Measurements from ENCODE around the gene RBFA.

RBFA gene

DNA sequence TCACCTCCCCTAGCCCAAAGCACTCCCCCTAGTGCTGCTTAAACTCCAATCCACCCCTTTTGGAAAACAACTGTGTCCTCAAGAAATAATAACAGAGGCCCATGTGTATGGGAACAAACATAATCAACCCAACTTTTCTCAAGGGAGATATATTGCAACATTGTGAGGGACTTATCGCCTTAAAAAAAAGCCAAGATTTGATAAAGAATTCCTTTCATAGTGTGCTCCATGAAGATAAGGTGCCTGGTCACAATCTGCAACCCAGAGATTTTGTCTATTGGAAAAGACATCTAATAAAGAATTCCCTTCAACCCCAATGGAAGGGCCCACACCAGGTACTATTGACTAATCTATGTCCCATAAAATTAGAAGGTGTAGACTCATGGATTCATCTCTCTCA is 4.5 kb upstream of the RBFA start:
- no peak for DNase-seq (ENCODE audit: low spot score)

DNA sequence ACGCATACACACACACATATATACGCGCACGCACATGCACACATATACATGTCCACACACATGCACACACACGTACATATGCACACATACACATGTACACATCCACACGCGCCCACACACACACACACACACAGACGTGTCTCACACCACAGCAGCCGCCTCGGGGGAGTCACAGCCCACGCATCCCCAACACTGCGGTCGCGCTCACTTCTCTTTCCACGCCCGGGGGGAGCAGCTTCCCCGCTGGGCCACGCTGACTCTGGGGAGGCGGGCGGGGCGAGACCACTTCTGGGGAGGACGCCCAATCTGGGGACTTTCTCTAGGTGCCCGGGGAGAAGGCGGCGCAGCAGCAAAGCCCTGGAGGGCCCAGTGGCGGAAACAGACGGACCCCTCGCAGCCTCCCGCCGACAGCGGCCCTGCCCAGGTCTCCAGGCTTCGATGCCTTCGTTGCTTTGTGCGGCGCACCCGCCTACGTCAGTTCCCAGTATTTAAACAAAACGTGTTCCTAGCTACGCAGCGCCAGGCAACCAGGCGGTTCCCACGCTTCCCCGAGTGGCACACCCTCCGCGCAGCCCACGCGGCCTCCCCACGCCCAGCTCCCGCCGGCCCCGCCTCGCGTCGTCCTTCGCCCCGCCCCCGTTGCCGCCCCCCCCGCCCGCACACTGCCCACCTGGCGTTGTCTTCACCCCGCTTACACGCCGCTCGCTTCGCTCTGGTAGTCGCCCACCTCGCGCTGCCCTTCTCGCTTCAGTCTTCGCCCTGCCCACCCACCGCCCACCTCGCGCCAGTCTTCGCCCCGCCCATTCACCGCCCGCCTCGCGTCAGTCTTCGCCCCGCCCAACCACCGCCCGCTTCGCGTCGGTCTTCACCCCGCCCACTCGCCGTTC is 810 bp upstream of the RBFA start:
- DNase-seq (ENCODE audit: low spot score), result no peak

DNA sequence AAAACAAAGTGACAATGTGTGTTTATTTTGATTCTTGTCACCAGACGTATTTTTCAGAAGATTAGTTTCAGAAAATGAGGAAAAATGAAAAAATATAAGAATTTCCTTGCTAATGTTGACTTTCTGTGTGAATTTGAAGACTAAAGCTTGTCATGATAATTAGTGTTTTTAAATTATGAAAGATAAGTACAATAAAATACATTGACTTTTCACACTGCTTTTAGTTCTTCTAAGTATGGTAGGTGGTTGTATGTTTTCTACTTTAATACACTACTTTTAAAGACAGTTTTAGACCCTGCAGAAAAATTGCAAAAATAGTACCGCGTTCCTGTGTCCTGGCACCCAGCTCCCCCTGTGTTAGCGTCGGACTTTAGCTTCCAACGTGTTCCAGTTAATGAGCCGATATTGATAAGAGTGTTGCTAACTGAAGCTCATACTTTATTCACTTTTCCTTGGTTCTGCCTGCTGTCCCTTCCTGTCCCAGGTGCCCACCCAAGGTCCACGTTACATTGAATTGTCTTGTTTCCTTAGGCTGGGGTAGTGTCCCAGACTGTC is 695 bp downstream of the RBFA start:
- DNase-seq (ENCODE audit: low spot score), result no peak

DNA sequence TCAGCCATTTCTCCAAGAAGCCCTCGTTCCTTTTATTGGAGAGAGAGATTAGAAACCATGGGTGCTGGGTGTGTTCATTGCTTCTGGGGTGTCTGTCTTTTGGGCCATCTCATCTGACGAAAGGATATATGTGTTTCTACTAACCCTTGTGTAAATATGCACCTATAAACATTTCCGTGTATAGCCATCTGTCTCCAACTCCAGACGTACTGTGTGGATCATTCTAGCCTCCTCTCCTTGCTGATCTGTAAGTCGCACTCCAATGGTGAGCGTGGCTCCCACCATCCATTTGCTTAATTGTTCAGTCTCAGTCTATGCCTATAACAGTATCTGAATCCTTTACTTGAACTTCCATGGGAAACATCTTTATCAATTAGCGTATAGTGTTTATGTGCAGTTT is 1.8 kb downstream of the RBFA start:
- DNase-seq (ENCODE audit: low spot score), result no peak

DNA sequence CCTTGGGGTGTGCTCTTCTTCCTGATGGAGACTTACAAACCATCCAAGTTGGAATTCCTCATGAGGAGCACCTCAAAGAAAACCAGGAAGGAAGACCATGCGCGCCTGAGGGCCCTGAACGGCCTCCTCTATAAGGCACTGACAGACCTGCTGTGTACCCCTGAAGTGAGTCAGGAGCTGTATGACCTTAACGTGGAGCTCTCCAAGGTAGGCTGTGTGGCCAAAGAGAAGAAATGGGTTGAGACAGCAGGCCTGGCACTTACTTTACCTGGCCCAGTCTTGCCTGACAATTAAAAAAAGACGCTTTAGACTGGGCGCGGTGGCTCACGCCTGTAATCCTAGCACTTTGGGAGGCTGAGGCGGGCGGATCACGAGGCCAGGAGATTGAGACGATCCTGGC is 3.1 kb downstream of the RBFA start:
- no peak for DNase-seq (ENCODE audit: low spot score)

DNA sequence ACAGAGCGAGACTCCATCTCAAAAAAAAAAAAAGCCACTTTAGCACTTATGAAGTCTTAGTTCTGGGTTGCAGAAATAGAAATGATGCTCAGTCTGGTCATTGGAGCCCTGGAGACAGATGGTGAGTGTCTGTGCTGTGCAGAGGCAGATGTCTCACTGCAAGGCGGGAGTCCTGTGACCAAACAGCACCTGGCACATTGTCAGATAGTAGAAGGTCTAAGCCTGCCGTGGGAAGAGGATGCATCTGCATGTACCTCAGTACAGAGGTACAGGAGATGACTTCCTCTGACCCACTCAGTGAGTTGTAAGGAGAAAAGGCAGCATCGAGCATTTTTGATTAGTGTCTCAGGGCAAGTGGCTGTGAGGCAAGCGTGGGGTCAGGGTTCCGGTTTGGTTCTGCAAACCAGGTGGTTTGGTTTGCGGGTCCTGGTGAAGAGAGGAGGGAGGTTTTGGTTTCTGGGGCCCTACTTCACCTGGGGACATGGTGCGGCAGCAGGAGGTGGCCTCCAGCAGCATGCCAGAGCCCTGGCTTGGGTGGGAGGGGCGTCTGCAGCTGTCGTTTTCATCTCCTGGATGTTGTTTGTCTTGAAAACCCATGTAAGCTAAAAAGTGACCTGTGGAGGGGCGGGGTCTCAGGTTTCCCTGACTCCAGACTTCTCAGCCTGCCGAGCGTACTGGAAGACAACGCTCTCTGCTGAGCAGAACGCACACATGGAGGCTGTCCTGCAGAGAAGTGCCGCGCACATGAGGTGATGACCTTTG is 3.8 kb downstream of the RBFA start:
- DNase-seq (ENCODE audit: low spot score), result no peak

DNA sequence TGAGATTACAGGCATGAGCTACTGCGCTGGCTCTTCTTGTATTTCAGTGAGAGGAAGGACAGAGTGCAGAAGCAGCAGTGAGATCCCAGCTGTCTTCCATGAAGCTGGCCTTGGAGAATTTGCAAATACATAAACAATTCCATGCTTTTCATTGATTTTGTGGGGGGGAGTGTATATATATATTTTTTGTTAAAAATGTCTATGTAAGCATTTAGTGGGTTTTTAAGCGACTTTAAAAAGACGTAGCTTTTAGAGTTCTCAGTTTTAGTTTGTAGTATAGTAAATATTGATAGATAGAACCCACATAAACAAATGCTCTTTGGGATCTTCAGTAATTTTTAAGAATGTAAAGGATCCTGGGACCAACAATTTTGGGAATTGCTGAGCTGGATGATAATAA is 6.3 kb downstream of the RBFA start:
- DNase-seq (ENCODE audit: low spot score), result no peak

DNA sequence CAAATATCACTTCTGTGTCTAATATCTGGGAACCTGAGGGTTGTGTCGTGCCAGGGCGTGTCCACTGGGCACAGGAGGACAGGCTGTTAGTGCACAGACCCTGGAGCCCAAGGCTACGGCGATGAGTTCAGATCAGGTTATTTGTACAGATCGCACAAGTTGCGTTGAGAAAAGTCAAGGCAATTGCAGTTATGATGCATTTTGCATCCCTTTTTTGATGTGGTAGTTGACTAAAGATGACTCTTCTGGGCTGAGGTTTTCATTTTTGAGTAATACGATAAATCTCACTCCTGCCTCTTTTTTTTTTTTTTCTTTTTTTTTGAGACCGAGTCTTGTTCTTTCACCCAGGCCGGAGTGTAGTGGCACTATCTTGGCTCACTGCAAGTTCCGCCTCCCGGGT is 7.2 kb downstream of the RBFA start:
- DNase-seq (ENCODE audit: low spot score), result peak; percentile 22

DNA sequence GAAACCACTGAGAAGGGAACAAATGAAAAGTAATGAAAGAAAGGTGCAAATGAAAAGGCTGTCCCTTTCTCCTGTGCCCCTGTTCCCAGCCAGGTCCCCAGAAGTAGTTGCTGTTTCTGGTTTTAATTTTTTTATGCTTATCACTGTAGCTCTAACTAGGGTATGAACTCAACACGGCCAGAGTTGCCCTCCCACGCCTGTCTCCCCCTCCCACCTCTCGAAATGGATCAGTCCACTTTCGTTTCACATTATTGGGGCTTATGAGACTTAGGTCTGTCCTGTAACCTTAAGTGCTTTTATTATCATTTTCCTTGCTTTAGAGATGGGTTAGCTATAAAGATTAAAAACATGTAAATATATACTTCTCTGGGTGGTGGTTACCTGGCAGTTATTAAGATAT is 8.6 kb downstream of the RBFA start:
- DNase-seq (ENCODE audit: low spot score), result no peak

DNA sequence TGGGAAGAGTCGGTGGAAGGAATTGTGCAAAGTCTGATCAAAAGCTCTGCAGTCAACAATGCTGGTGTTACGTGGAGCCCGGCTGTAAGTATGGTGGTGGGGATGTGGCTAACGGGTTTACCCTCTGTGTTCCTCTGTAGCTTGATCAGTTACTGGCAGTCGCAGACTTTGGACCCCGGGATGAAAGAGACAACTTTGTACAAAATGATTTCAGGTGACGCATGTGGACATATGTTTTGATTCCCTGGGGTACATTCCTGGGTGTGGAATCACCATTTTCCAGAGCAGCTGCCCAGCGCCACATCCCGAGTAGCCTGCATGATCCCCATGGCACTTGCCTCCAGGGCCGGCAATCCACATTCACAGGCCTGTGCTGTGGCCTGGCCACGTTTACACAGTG is 9.8 kb downstream of the RBFA start:
- no peak for DNase-seq (ENCODE audit: low spot score)

DNA sequence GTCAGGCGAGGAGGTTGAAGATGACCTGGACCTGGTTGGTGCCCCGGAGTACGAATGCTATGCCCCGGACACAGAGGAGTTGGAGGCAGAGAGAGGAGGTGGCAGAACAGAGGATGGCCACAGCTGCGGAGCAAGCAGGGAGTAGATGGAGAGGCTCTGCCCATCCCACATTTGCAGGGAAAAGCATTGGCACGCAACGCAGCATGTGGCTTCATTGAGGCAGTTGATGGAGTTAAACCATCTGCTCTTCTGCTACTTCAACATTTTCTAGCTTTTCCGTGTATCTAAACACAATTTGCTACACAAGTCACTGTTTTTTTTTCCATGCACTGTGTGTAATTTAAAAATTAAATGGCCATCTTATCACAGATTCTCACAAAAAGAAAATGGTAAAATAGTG is 11.8 kb downstream of the RBFA start:
- no peak for DNase-seq (ENCODE audit: low spot score)

DNA sequence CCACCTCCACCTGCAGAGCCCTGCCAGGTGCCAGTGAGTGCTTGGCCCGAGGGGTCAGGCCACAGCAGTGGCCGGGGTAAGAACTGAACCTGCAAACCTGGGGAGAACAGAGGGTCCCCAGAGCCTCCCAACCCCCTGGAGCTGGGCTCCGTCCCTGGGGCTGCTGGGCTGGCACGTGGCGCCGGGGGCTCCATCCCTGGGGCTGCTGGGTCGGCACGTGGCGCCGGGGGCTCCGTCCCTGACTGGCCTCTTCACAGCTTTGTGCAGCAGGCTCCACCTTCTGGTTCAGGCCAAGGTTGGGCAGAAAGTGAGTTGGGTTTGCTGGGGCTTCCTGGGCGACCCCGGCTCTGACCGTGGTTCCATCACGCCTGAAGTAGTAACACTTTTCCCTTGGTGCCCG is 12.2 kb downstream of the RBFA start:
- DNase-seq (ENCODE audit: low spot score), result no peak

DNA sequence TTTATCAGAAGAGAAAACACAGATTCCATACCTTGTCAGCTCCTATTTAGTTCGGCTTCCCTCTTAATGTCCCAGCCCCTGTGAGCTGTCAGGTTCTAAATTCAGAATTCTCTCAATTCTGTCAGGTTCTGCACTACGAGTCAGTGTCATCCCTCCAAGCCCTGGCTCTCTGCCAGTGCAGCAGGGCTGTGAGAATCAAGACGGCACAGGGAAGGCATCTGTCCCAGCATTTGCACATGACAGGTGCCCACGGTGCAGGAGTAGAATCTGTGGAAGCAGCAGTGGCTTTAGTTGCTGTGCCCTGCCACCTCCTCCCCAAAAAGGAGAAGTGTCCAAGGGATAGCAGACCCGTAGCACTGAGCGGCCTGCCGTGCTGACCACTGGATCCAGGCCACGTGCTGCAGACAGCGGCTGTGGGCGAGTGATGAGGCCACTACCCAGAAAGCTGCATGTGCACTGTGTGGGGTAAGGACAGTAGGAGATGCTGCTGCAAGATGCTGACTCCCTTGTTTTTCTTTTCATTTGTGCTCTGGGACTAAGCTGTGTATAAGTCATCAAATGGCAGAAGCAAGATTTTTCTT is 12.8 kb downstream of the RBFA start:
- no peak for DNase-seq (ENCODE audit: low spot score)

DNA sequence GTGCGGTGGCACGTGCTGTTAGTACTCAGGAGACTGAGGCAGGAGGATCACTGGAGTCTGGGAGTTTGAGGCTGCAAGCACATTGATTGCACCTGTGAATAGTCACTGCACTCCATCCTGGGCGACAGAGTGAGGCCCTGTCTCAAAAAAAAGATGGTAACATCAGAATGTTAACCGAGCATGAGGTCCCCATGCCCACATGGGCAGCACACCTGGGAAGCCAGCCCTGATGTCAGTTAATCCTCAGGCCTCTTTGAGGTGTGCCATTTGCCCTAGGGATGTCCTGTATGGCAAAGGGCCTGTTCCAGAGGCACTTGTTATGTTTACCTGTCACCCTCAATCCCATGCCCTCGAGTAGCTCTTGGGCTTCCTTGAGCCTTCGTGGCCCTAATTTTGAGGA is 16.6 kb downstream of the RBFA start:
- DNase-seq (ENCODE audit: low spot score), result no peak

DNA sequence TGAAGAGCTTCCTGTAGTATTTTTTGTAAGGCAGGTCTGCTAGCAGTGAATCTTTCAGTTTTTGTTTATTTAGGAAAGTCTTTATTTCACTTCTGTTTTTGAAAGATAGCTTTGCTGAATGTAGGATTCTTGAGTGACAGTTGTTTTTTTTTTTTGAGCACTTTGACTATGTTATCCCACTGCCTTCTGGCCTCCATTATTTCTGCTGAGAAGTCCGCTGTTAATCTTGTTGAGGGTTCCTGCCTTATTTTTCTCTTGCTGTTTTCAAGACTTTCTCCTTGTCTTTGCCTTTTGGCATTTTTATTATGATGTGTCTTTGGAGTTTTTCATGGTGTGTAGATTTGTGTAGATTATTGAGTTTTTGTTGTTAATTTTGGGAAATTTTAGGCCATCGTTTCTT is 21.9 kb downstream of the RBFA start:
- no peak for DNase-seq (ENCODE audit: low spot score)

DNA sequence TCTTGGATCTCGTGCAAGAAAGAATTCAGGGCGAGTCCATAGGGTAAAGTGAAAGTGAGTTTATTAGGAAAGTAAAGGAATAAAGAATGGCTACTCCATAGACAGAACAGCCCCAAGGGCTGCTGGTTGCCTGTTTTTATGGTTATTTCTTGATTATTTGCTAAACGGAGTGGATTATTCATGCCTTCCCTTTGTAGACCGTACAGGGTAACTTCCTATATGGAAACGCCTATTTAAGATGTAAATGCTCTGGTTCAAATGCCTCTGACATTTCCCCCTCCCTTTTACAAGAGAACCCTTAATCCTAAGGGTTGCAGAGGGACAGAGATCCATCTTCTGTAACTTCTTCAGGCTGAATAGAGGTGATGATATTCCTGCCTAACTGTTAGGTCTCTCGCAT is 25.7 kb downstream of the RBFA start:
- DNase-seq (ENCODE audit: low spot score), result no peak

DNA sequence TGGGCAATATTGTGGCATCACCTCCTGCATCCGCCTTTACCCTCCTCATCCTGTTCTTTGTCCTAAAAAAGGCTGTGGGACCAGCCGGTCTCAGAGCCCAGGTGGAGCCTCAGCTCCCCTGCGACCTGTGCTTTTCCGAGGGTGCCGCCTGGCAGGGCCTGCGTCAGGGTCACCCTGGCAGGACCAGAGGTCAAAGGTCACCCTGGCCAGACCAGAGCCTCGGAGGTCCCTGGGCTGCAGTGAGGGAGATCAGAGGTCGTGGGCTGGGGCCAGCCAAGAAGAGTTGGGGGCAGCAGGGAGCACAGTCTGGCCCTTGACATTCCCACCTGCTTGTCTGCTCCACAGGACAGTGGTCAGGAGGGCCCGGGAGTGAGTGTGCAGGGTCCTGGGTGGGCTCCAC is 31.5 kb downstream of the RBFA start:
- no peak for DNase-seq (ENCODE audit: low spot score)

DNA sequence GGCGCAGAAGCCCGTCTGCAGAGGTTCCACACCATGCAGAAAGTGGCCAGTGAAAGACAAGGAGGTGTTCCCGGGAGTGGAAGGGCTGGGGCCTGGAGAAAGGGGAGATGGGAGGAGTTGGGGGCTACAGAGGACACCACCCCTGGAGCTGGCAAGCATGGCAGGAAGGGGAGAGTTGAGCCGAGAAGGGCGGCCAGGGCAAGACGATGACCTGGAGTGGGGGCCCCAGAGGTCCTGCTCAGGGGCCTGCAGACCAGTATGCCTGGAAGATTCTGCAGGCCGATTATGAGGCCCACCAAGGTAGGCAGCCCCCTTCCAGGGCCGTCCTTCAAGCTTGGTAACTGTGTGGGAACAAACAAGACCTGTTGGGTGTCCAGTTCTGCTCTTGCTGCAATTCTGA is 33.1 kb downstream of the RBFA start:
- no peak for DNase-seq (ENCODE audit: low spot score)

DNA sequence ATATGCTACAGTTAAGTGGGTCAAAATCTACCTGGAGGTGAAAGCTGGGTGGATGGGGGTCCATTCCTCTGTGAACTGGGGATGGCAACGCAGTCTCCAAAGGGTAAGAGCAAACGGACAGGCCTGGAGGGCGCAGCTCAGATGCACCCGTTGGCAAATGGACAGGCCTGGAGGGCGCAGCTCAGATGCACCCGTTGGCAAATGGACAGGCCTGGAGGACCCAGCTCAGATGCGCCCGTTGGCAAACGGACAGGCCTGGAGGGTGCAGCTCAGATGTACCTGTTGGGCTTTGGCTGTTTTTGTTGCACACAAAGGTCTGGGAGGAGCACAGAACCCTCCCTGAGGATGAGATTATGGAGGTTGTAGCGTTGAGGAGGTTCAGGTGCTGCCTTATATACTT is 33.7 kb downstream of the RBFA start:
- no peak for DNase-seq (ENCODE audit: low spot score)

DNA sequence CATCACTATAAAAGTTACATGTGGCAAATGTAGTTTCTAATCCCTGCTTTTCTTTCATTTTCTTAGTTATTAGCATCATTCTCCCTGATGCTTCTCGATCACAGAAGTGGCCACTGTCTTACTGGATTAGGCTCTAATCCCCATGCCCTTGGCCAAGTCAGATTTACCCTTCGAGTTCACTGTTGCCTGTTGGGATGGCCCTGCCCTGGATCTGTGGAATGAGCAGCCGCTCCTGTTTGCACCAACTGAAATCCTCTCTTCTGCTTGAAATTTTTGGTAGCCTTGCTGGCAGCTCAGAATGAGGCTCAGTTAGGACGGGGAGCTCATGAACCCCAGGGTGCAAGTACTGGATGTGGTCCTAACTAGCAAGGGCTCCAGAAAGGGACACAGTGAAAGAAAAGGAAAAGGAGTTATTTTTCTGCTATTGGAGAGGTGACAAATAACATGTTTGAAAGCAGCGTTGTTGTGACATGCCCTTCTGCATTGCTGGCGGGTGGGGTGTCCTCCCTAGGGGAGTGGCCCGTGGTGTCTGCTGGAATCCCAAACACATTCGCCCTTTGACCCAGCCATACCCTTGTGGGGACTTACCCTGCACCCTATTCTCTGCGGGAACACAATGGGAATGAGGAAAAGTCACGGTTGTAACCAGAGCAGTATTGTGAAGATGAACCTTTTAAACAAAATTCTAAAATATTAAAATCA is 34.5 kb downstream of the RBFA start:
- DNase-seq (ENCODE audit: low spot score), result no peak

DNA sequence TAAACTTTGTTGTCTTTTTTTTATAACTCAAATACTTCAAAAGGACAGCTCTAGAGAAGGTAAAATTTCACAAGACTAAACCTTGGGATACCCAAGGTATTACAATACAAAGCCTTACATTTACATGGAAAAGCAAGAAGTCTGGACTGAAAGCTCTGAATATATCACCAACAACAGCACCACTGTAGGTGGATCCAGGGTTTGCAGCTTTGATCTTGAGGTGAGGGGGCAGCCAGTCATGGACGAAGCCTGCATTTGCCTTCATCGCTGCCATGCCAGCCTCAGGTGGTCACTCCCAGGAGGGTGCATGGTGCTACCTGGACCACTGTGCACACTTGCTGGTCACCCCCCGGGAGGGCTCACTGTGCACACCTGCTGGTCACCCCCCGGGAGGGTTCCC is 36.6 kb downstream of the RBFA start:
- no peak for DNase-seq (ENCODE audit: low spot score)

DNA sequence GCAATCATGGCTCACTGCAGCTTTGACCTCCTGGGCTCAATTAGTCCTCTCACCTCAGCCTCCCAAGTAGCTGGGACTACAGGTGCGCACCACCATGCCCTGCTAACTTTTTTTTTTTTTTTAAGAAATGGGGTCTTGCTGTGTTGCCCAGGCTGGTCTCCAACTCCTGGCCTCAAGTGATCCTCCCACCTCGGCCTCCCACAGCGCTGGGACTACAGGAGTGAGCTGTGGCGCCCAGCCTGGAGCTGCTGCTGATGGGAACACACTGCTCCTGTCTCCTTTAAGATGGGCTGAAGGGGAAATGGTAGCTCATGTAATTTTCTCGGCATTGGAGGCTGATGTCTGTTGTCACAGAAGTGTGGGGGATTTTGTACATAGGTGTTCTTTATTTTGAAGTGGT is 39.9 kb downstream of the RBFA start:
- no peak for DNase-seq (ENCODE audit: low spot score)

Data from activated CD4-positive, alpha-beta T cell treated with anti-CD3 and anti-CD28 coated beads, Interleukin-2, Interleukin-4, amounts not matched to agents 100 ng/mL and 50 ng/mL, durations not matched to agents 16 hours and 8 hours (primary cell).